HepG2 (cell line): Measurements from ENCODE around the gene PFN2. TPM values are rescaled to one million over a fixed set of nuclear protein-coding genes. Genes with fewer than 3 reads are reported as not detected.
A peak's percentile ranks its signal among the peaks of the same experiment; 100 is the strongest.

Experiments
- ATF4 ChIP-seq, 2 experiments: fragments of 450-650 bp in 1 of 2; sonication (generic) in 1 of 2; formaldehyde crosslinking; IDR thresholded peaks; 2 replicates each; pipeline versions ENCODE4 v1.5.0 to v1.8.0; 2020 to 2022; ENCODE audit warnings: mild to moderate bottlenecking in 1 of 2, missing genetic modification reagents in 1 of 2
- CEBPB ChIP-seq: IDR thresholded peaks from 2 replicates; pipeline ENCODE4 v1.6.1; 2011; ENCODE audit warnings: low read depth, low read length, improper control_type of control experiment, borderline replicate concordance
- CEBPG ChIP-seq: IDR thresholded peaks from 2 replicates; pipeline ENCODE4 v1.6.1; 2016
- ELF1 ChIP-seq: sonication (generic); formaldehyde crosslinking; IDR thresholded peaks from 2 replicates; pipeline ENCODE4 v1.4.0; 2020; ENCODE audit warnings: missing genetic modification reagents
- FOXK1 ChIP-seq: sonication (generic); formaldehyde crosslinking; IDR thresholded peaks from 2 replicates; pipeline ENCODE4 v1.4.0; 2020; ENCODE audit warnings: low read depth, missing genetic modification reagents, borderline replicate concordance
- IKZF4 ChIP-seq: sonication (generic); formaldehyde crosslinking; IDR thresholded peaks from 2 replicates; pipeline ENCODE4 v1.5.1; 2020; ENCODE audit warnings: borderline replicate concordance, mild to moderate bottlenecking, low read depth, missing genetic modification reagents; ENCODE audit errors: not compliant biosample characterization
- IRF2 ChIP-seq: IDR thresholded peaks from 2 replicates; pipeline ENCODE4 v1.6.1; 2018; ENCODE audit warnings: missing genetic modification reagents, missing compliant biosample characterization
- MAZ ChIP-seq, 2 experiments: sonication (generic) in 1 of 2; formaldehyde crosslinking in 1 of 2; IDR thresholded peaks; 2 replicates each; pipeline versions ENCODE4 v1.5.0 to v1.6.1; 2012 to 2020; ENCODE audit warnings: low read depth in 2 of 2, mild to moderate bottlenecking in 2 of 2, borderline replicate concordance in 1 of 2, improper control_type of control experiment in 1 of 2, low read length in 1 of 2, missing genetic modification reagents in 1 of 2, moderate library complexity in 1 of 2
- NFYB ChIP-seq: sonication (generic); formaldehyde crosslinking; IDR thresholded peaks from 2 replicates; pipeline ENCODE4 v1.4.0; 2020; ENCODE audit warnings: missing genetic modification reagents
- SKIL ChIP-seq: sonication (generic); formaldehyde crosslinking; IDR thresholded peaks from 2 replicates; pipeline ENCODE4 v1.8.0; 2022; ENCODE audit warnings: missing genetic modification reagents, mild to moderate bottlenecking, moderate library complexity, borderline replicate concordance
- SP2 ChIP-seq: sonication (generic); formaldehyde crosslinking; IDR thresholded peaks from 2 replicates; pipeline ENCODE4 v1.5.1; 2020; ENCODE audit warnings: mild to moderate bottlenecking, missing genetic modification reagents
- STAG1 ChIP-seq: sonication (generic); formaldehyde crosslinking; IDR thresholded peaks from 2 replicates; pipeline ENCODE4 v1.4.0; 2020; ENCODE audit warnings: missing genetic modification reagents
- STAT5B ChIP-seq: sonication (generic); formaldehyde crosslinking; IDR thresholded peaks from 2 replicates; pipeline ENCODE4 v1.4.0; 2020; ENCODE audit warnings: missing genetic modification reagents
- ZBTB21 ChIP-seq: sonication (generic); formaldehyde crosslinking; IDR thresholded peaks from 2 replicates; pipeline ENCODE4 v1.4.0; 2020; ENCODE audit warnings: missing genetic modification reagents
- ZNF12 ChIP-seq: sonication (generic); formaldehyde crosslinking; IDR thresholded peaks from 2 replicates; pipeline ENCODE4 v1.5.0; 2020; ENCODE audit warnings: missing genetic modification reagents
- ZNF652 ChIP-seq: IDR thresholded peaks from 2 replicates; pipeline ENCODE4 v1.6.1; 2016; ENCODE audit warnings: low read depth, borderline replicate concordance
- polyA plus RNA-seq, 8 experiments: library from polyadenylated mRNA; depleted of rRNA in 3 of 8; stranded (reverse) in 7 of 8; unstranded in 1 of 8; fragments of >200 nt; fragmentation: Illumina TruSeq in 4 of 8; extraction: Trizol in 4 of 8; gene quantifications; 2 replicates each; pipeline versions ENCODE4 v1.2.1 to v1.2.3, GENCODE V29; 2011 to 2016; ENCODE audit warnings: low read depth in 4 of 8, missing spikeins in 1 of 8, mixed read lengths in 1 of 8; ENCODE audit not compliant: insufficient read depth in 1 of 8
- total RNA-seq, 5 experiments: library from RNA; depleted of rRNA; stranded (reverse); fragments of >200 nt; fragmentation: Illumina TruSeq; extraction: Trizol; gene quantifications; 2 replicates each; pipeline ENCODE4 v1.2.3, GENCODE V29; 2016; ENCODE audit warnings: low read depth in 1 of 5

Gene PFN2
- total and polyA plus RNA-seq, 2 of the 13 experiments (the other 11 are each of a cell fraction or from before 2014, with no cell fraction given), result 57.3 to 150 TPM

- TF ChIP-seq ZBTB21 (CRISPR knock-in tag), result no peak
- no peak for TF ChIP-seq MAZ (IDR thresholded peaks at IDR 0.05; ENCODE audit: borderline replicate concordance, low read depth, low read length)
- TF ChIP-seq MAZ (CRISPR knock-in tag; IDR thresholded peaks at IDR 0.05; ENCODE audit: low read depth), result no peak
- no peak for TF ChIP-seq ELF1 (CRISPR knock-in tag)
- no peak for TF ChIP-seq SP2 (CRISPR knock-in tag)
- TF ChIP-seq ZNF12 (CRISPR knock-in tag), result no peak
- no peak for TF ChIP-seq STAT5B
- TF ChIP-seq NFYB (CRISPR knock-in tag), result no peak
- TF ChIP-seq ATF4 (CRISPR knock-in tag; IDR thresholded peaks at IDR 0.05), result peak in 1 of 2 experiments; percentile 36; a peak in 2 of 4 replicates
- TF ChIP-seq SKIL (CRISPR knock-in tag), result no peak
- TF ChIP-seq CEBPG, result peak; percentile 56
- no peak for TF ChIP-seq FOXK1 (CRISPR knock-in tag)
- no peak for TF ChIP-seq IRF2 (CRISPR knock-in tag)
- TF ChIP-seq IKZF4 (CRISPR knock-in tag), result no peak
- TF ChIP-seq ZNF652 (CRISPR knock-in tag), result no peak
- peak; percentile 57 for TF ChIP-seq STAG1
- peak; percentile 60; the same call in 1 of the 2 replicates for TF ChIP-seq CEBPB
- TF ChIP-seq, all 625 proteins: peak for 10
Observed at GRCh38 chr3:149967086-149967685, 3.5 kb downstream of the PFN2 start (continued).
